OCI-LY7 (cell line): Measurements from ENCODE around the gene NOP16. TPM values are rescaled to one million over a fixed set of nuclear protein-coding genes. Genes with fewer than 3 reads are reported as not detected.

Experiments used
- BruUV-seq: library from RNA; stranded (reverse); fragments of 400-500 nt; replicated peaks from 2 replicates; lab custom pipeline; 2021; lab: Mats Ljungman, UMichigan
- CTCF ChIA-PET: fragments of 300-600 bp; sonication (Branson Sonifier 250); formaldehyde crosslinking; loops from one replicate; lab custom pipeline; 2022; ENCODE audit warnings: antibody characterized with exemption; ENCODE audit not compliant: unreplicated experiment; lab: Charles Lee
- POLR2A ChIA-PET: fragments of 300-600 bp; sonication (Branson Sonifier 250); formaldehyde crosslinking; loops from one replicate; lab custom pipeline; 2022; ENCODE audit warnings: antibody characterized with exemption; lab: Charles Lee
- DNase-seq: peaks from one replicate; pipeline ENCODE4 v3.0.0-alpha.2; 2015; ENCODE audit warnings: low spot score
- H2AFZ ChIP-seq: fragments of 200-600 bp; sonication (generic), shearing (Covaris generic); 2 replicates; pipeline ENCODE4 v1.6.1; 2014; ENCODE audit warnings: mild to moderate bottlenecking, antibody characterized with exemption, low read length, moderate library complexity
- H3K27ac ChIP-seq: fragments of 200-600 bp; sonication (generic); 2 replicates; pipeline ENCODE4 v1.5.1; 2014; ENCODE audit warnings: mixed run types, low read depth, mild to moderate bottlenecking, moderate library complexity, low read length, inconsistent platforms; ENCODE audit not compliant: poor library complexity, severe bottlenecking
- H3K36me3 ChIP-seq: fragments of 200-600 bp; sonication (generic); 2 replicates; pipeline ENCODE4 v1.6.1; 2014; ENCODE audit warnings: mild to moderate bottlenecking, antibody characterized with exemption, low read length, moderate library complexity, mixed read lengths; ENCODE audit not compliant: insufficient read depth
- H3K4me1 ChIP-seq: fragments of 200-600 bp; sonication (generic); 2 replicates; pipeline ENCODE4 v1.5.1; 2014; ENCODE audit warnings: mild to moderate bottlenecking, low read length; ENCODE audit not compliant: insufficient read depth, poor library complexity, severe bottlenecking
- H3K4me2 ChIP-seq: fragments of 200-600 bp; sonication (generic); 2 replicates; pipeline ENCODE4 v1.6.1; 2014; ENCODE audit warnings: mild to moderate bottlenecking, low read length
- H3K4me3 ChIP-seq: fragments of 200-600 bp; sonication (generic); 2 replicates; pipeline ENCODE4 v1.5.1; 2014; ENCODE audit warnings: mild to moderate bottlenecking, low read depth, low read length; ENCODE audit not compliant: poor library complexity, severe bottlenecking
- H3K79me2 ChIP-seq: fragments of 200-600 bp; sonication (generic); 2 replicates; pipeline ENCODE4 v1.6.1; 2016; ENCODE audit warnings: low read depth, mild to moderate bottlenecking, low read length, moderate library complexity, mixed read lengths; ENCODE audit not compliant: insufficient read depth
- H3K9me2 ChIP-seq: fragments of 200-600 bp; sonication (generic); 2 replicates; pipeline ENCODE4 v1.6.1; 2016; ENCODE audit warnings: mild to moderate bottlenecking, low read length, mixed read lengths; ENCODE audit not compliant: insufficient read depth
- H3K9me3 ChIP-seq: fragments of 200-600 bp; sonication (generic); 2 replicates; pipeline ENCODE4 v1.6.1; 2014; ENCODE audit warnings: mild to moderate bottlenecking, mixed run types, low read length, mixed read lengths
- H4K20me1 ChIP-seq: fragments of 200-600 bp; sonication (generic); 2 replicates; pipeline ENCODE4 v1.6.1; 2014; ENCODE audit warnings: mild to moderate bottlenecking, antibody characterized with exemption, low read length, moderate library complexity, mixed read lengths; ENCODE audit not compliant: insufficient read depth
- CTCF ChIP-seq: fragments of 200-600 bp; sonication (generic); conservative IDR thresholded peaks from 2 replicates; pipeline ENCODE4 v1.5.1; 2014; ENCODE audit warnings: mild to moderate bottlenecking, antibody characterized with exemption, low read length, moderate library complexity, mixed read lengths
- EZH2phosphoT487 ChIP-seq: fragments of 200-600 bp; sonication (generic); IDR thresholded peaks from 2 replicates; pipeline ENCODE4 v1.6.1; 2018; ENCODE audit warnings: low read depth, borderline replicate concordance, mild to moderate bottlenecking, mixed run types, antibody characterized with exemption, low read length, moderate library complexity, mixed read lengths
- intact Hi-C: fragments of 100-400 bp; cut with micrococcal nuclease; formaldehyde crosslinking; loops from one replicate; pipeline ENCODE4 v1.10.0; 2022; ENCODE audit not compliant: unreplicated experiment
- total RNA-seq, 2 experiments: library from RNA; depleted of rRNA in 1 of 2; stranded (reverse); fragments of >200 nt in 1 of 2; shearing (Covaris generic) in 1 of 2; gene quantifications; 2 replicates each; pipeline ENCODE4 v1.2.3, GENCODE V29; 2014 to 2022

NOP16 gene
- total RNA-seq, 2 experiments from 2014 or later = 83.8 to 86.4 TPM

GRCh38 chr5:176355400-176356178 is 32.8 kb downstream of the NOP16 start:
- intact Hi-C loops = no loop called here
- DNase-seq = no peak
- H3K4me2 ChIP-seq = no peak overlapping the region
- no peaks in the 10 kb centered on the region for H4K20me1 ChIP-seq
- BruUV-seq = no TSS peak
- H3K4me1 ChIP-seq = peaks cover 12% of the 10 kb centered on the region
- no peaks in the 10 kb centered on the region for H3K9me2 ChIP-seq
- H3K9me3 ChIP-seq = no peaks in the 10 kb centered on the region
- no peak for TF ChIP-seq EZH2phosphoT487
- TF ChIP-seq CTCF = no peak
- peaks cover 86% of the 10 kb centered on the region for H3K36me3 ChIP-seq
- no peak overlapping the region for H3K4me3 ChIP-seq
- ChIA-PET POLR2A (interaction anchor here (0.5 to 1.7 kb wide), 4 partner anchors 16 to 815 kb away, joined by 3 to 6 read pairs (median 3); no protein-coding TSS in a partner anchor), CTCF (no interaction called here)
- no peak overlapping the region for H3K27ac ChIP-seq
- no peak overlapping the region for H2AFZ ChIP-seq
- peaks cover 15% of the 10 kb centered on the region for H3K79me2 ChIP-seq

GRCh38 chr5:176353533-176353932 is 34.9 kb downstream of the NOP16 start:
- intact Hi-C loops = no loop called here
- Histone ChIP-seq H3K9me2 (no peaks in the 10 kb centered on the region), H4K20me1 (0 out of 2 replicates have a peak, but pooled peaks cover 3% of the 10 kb centered on the region), H3K79me2 (no peaks in the 10 kb centered on the region), H3K27ac (no peak overlapping the region), H3K9me3 (no peaks in the 10 kb centered on the region), H3K4me3 (no peak overlapping the region), H3K4me1 (no peaks in the 10 kb centered on the region), H3K36me3 (peaks cover 96% of the 10 kb centered on the region), H3K4me2 (no peak overlapping the region), H2AFZ (no peak overlapping the region)
- no peak for TF ChIP-seq CTCF
- TF ChIP-seq EZH2phosphoT487 = no peak
- ChIA-PET POLR2A (interaction anchor here (0.8 to 1.0 kb wide), 2 partner anchors 9 to 33 kb away, joined by 3 to 5 read pairs; partner anchors contain the start of gene KIAA1191), CTCF (no interaction called here)
- DNase-seq = no peak
- BruUV-seq = no TSS peak
